Measurements from ENCODE around the gene GNG2. TPM values are rescaled to one million over a fixed set of nuclear protein-coding genes. Genes with fewer than 3 reads are reported as not detected.
A peak's percentile ranks its signal among the peaks of the same experiment; 100 is the strongest.

The GNG2 gene
- total RNA-seq, 1 experiment from 2014 or later, result 8.6 TPM

DNA sequence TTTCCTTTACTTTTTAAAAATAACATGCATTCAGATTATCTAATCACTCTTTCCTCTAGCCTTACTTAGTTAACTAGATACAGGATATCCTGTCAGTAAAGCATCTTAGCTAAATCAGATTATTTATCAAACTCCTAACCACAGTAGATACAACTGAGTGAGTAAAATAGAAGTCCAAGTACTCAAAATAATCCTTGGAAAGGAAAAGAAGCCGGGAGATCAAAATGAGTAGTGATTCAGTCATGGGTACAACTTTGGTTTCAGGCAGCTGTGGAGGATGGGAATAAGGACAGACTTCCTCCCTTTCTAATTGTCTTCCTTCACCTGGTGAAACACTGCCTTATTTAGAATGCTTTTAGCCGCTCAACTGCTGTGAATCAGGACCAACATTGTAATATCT lies 29.4 kb downstream of the GNG2 start:
- DNase-seq (ENCODE audit: low read depth), result no peak

GRCh38 chr14:51894250-51894649 lies 33.8 kb downstream of the GNG2 start:
- DNase-seq (ENCODE audit: low read depth), result no peak

DNA sequence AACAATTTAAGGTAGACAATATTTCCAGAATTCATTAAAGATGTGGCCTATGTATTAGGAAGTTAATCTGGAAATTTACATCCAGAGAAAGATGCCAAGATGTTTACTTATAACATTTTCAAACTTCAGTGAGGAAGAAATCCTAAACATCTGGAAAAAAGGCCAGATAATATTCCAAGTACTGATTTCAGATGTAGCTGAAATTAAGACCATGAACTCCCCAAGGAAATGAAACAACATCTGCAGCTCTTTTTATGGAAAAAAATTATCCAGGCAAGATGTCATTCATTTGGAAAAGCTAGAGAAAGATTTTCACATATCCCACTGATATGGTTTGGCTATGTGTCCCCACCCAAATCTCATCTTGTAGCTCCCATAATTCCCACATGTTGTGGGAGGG lies 35.0 kb downstream of the GNG2 start:
- DNase-seq (ENCODE audit: low read depth), result no peak

DNA sequence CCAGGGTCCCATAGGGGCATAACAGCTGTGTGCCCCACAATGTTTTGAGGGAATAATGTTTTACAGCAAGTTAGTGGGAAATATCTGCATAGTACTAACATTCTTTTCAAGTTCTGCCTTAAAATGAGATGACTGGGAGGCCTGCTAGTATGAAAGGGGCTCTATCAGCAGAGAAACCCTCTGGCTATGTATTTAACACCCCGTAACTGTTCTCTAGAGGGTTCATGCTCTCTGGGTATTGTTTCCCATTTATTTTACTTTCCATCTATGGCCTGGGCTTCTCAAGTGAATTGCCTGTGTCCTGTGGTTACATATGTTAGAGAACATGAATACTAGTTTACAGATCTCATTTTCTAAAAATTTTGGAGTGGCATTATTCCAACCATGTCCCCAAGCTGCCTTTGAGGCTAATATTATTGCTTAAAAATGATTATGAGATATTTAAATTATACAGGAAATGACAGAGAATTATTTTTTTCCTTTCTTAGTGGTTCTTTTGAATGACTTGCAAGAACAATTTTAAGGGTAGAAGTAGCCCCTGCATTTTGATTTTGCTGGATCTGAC lies 37.5 kb downstream of the GNG2 start:
- no peak for DNase-seq (ENCODE audit: low read depth)

GRCh38 chr14:51901475-51902024 lies 41.1 kb downstream of the GNG2 start:
- DNase-seq (ENCODE audit: low read depth), result no peak

DNA sequence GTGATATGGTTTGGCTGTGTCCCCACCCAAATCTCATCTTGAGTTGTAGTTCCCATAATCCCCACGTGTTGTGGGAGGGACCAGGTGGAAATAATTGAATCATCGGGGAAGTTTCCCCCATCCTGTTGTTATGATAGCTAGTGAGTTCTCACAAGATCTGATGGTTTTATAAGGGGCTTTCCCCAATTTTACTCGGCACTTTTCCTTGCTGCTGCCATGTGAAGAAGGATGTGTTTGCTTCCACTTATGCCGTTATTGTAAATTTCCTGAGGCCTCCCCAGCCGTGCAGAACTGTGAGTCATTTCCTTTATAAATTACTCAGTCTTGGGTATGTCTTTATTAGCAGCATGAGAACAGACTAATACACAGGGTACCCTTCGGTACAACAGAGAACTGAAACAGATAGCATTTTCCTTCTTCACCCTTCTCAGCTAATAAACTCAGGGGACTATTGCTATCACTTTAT lies 45.3 kb downstream of the GNG2 start:
- peak; percentile 74 for DNase-seq (ENCODE audit: low read depth)

DNA sequence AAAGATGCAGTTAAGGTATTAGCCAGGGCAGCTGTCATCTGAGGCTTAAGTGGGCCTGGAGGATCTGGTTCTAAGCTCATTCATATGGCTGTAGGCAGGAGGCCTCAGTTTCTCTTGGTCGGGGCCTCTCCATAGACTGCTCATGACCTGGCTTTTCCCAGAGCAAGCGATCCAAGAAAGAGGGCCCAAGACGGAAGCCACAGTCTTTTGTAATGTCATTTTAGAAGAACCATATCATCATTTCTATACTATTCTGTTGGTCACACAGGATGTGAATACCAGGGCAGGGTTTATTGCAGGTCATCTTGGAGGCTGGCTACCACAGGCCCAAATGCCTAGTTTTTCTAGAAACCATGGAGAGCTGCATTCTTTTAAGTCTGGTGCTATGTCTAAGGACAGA lies 47.7 kb downstream of the GNG2 start:
- no peak for DNase-seq (ENCODE audit: low read depth)

- no peak for DNase-seq (ENCODE audit: low read depth)
Measured at GRCh38 chr14:51912112-51912786, 51.8 kb downstream of the GNG2 start.

DNA sequence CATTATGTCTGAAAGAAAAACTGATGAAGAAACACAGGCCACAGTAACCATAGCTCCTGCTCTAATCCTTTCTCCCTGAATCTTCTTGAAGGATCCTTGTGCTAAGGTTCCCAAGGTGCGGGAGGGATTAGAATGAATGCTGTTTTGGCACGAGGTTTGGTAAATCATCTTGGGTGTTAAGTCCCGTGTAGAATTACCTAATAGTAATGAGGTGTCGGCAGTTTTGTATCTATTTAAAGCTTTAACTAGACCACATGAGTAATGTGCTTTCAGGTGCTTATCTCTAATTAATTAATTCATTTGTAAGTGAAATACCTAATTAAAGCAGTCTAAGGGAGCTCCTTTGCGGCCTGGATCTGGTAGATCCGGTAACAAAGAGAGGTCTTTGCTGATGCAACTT lies 53.9 kb downstream of the GNG2 start:
- DNase-seq (ENCODE audit: low read depth), result no peak

- no peak for DNase-seq (ENCODE audit: low read depth)
Measured at GRCh38 chr14:51917193-51917592, 56.8 kb downstream of the GNG2 start.

DNA sequence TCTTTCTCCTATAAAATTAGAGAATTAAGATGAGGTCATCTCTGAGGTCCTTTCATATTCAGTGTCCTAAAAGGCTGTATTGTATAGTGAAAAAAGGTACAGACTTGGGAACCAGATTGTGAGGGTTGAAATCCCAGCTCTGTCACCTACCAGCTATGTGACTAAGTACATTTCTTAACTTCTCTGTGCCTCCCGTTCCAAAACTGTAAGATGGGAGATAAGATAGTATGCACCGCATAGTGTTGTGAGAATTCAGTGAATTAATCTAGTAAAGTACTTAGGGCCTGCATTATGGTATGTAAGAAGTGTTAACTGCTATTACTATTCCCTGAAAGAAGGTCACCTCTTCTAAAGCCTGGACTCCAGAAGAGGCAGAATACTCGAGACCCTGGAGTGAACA lies 60.6 kb downstream of the GNG2 start:
- no peak for DNase-seq (ENCODE audit: low read depth)

DNA sequence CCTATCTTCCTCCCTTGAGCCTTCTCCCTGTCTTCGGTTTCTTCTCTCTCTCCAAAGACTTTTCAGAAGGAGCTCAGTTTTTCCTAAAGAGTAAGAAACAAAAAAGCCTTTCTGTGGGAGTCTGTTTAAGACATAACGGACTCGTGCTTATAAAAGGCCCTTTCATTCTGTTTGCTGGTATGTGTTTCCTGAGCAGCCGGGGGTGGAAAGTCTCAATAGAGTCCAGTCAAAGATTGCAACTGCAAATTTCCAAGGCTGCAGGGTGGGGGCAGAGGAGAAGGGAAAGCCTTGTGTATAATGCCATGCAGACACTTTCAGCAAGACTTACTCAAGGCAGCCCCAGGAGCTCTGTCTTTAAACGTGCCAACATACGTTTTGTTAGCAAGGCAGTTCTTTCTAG lies 62.2 kb downstream of the GNG2 start:
- DNase-seq (ENCODE audit: low read depth), result no peak

- DNase-seq (ENCODE audit: low read depth), result no peak
Measured at GRCh38 chr14:51924600-51924999, 64.2 kb downstream of the GNG2 start.

DNA sequence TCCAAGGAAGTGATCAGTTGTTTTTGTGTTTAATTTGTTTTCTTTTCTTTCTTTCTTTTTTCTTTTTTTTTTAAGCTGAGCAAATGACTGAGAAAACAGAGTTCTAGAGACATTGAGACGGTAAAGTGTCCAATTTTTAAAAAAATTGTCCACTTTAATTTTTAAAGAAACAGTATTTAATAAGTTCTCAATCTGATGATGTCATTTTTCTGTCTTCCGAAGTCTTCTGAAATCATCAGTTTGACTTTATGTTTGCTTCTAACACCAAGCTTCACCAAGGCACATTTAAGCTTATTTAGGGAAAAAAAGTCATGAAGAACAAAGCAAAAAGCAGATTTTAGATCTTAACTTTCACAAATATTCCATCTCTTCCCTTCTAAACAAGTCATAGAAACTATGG lies 65.6 kb downstream of the GNG2 start:
- no peak for DNase-seq (ENCODE audit: low read depth)

GRCh38 chr14:51926449-51926848 lies 66.0 kb downstream of the GNG2 start:
- DNase-seq (ENCODE audit: low read depth), result no peak

DNA sequence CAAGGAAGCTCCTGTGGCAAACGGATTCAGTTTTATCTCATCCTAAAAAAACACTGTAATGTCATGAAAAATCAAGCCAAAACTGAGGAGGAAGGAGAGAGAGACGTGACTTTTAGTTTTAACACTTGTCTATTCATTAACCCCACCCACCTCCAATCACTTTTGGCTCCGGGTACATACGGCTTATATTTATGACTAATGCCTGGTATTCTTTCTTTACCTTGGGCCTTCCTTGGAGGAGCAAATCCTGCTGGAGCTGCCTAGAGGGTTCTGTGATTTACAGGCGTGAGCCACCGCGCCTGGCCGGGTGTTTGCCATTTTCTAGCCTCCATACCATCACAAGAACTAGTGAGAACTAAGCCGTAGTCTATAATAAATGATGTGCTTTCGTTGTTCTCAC lies 68.2 kb downstream of the GNG2 start:
- DNase-seq (ENCODE audit: low read depth), result no peak

DNA sequence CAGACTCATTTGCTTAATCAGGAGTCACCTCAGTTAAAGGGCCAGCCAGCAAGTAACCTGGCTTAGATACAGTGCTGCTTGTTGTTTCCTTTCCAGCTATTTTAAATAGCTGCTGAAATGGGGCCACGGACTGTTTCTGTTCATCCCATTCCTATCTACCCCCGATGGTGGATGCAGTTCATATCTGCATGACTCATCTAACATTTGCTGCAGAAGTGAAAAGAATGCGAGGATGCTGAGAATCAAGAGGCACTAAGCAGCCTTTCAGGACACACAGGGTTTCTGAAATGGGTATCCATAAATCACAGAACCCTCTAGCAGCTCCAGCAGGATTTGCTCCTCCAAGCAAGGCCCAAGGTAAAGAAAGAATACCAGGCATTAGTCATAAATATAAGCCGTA lies 68.8 kb downstream of the GNG2 start:
- DNase-seq (ENCODE audit: low read depth), result peak; percentile 8

DNA sequence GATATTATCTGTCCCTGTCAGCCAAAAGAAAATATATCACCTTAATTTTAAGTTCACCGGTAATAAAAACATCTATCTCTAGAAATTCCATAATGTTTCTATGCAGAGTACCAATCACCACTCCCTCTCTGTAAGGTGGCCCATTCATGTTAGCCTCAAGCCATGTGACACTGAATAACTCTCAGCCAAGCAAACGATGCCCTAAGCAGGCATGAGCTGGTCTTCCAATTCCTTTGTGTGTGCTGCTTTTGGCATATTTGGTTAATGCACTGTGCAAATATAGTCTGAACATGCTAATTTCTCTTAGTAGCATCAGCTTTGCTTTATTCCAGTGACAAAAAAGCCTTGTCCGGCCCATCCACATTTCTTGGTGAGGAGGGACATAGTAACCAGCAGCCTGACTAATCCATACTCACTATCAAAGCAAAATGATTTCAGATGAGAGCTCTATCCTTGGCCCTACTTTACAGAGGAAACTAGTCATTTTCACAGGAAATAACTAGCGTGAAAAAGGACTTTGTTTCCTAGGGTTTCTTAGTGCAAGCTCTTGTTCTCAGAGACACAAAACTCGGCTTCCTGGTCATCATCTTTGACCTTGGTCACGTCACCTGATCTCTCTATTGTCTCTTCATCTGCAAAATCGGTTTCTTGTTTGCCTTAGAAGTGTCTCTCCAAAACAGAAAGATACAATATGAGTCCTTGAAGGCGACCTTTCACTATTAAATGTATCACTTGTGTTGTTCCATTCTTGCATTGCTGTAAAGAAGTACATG lies 69.7 kb downstream of the GNG2 start:
- DNase-seq (ENCODE audit: low read depth), result no peak

- no peak for DNase-seq (ENCODE audit: low read depth)
Measured at GRCh38 chr14:51931308-51931707, 70.9 kb downstream of the GNG2 start.

- DNase-seq (ENCODE audit: low read depth), result no peak
Measured at GRCh38 chr14:51933191-51933590, 72.8 kb downstream of the GNG2 start.

GRCh38 chr14:51938137-51938536 lies 77.7 kb downstream of the GNG2 start:
- no peak for DNase-seq (ENCODE audit: low read depth)

- DNase-seq (ENCODE audit: low read depth), result no peak
Measured at GRCh38 chr14:51938821-51939220, 78.4 kb downstream of the GNG2 start.

DNA sequence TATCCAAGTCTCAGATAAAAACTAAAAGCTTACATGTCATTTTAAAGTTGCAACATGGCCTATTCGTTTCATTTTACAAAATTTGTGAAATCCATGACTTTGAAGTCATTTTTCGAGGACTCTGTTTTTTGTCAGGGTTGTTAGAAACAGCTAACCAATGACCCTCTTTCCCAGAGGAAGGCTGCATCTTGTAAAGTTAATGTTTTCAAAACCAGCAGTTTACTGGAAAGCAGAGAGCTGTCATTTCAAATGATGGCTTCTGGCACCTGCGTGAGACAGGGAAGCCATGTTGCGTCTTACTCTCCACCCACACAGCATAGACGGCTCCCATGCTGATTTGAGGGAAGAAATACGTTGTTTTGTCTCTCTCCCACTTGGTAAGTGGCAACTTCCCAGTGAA lies 78.8 kb downstream of the GNG2 start:
- DNase-seq (ENCODE audit: low read depth), result no peak
